SHP77 (cell line): ENCODE results near the gene XKRX.
A peak's percentile ranks its signal among the peaks of the same experiment; 100 is the strongest.

Experiments used
- DNase-seq, 2 experiments: peaks; one replicate each; lab custom pipeline; 2025; lab: John Stamatoyannopoulos, UW

Gene XKRX

DNA sequence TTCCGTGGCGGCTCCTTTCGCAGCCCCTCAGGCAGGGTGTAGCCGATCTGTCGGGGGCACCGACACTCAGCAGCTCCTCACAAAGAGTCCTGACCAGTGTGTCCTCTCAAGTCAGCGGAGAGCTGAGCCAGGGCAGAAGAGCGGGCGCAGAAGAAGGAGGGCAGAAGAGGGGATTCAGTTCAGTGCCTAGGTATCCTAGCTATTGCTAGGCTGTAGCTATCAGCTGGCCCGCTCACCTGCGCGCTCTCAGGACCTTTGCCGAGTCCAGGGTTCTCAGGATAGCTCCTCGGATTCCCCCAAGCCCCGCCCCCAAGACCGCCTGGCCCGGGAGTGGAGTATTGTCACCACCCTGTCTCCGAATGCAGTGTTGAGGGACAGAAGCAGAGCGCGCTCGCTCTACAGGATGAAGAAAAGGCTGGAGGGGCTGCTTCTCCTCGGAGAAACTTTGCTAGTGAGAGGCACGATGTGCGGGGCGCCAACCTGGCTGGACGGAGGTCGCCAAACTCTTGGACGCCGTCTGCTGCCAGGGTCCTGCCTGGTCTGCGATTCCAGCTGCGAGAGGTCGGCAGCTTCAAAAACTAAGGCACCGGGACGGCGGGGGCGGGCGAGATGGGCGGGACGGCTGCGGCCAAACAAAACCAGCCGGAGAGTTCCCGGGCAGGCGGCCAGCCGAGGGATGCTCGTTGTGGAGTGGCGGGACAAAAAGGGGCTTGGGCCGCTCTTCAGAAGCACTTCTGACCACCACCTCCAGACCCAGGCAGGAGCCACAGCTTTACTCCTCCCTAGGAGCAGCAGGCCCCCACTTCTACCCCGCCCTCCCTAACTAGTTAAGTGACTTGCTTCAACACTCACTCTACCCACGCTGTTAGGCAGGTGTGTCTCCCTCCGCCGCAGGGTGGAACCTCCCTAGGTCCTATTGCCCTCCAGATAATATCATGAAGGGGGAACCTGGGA is at the start of gene XKRX:
XKRX (minus strand) TSS at position 258 of the 954 bp plus-strand sequence. CDS start 613 bp downstream, outside the sequence.
- DNase-seq, result peak; percentile 0 to 28

- no peak for DNase-seq
These were observed 47.5 kb upstream of the XKRX start for GRCh38 chrX:100976211-100976610.

GRCh38 chrX:100975212-100975611 is 46.5 kb upstream of the XKRX start:
- no peak for DNase-seq

DNA sequence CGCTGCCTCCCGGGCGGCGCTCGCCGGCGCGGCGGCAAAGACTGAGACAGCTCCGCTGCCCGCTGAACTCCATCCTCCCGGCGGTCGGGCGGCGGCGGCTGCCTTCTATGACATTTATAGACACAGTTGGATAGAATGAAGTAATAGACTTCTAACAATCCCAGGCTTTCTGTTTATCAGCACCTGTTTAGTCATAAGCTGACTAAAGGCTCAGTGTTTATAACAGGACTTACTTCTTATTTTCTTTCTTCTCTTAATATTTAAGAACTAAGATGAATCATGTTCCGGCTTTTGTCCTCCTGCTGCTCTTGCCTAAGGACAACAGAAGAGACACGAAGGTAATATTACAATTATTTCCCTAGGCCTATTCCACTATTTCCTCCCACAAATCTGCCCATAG is 44.7 kb upstream of the XKRX start:
- no peak for DNase-seq

GRCh38 chrX:100969936-100970335 is 41.2 kb upstream of the XKRX start:
- DNase-seq, result no peak

- no peak for DNase-seq
These were observed 40.7 kb upstream of the XKRX start, which contains the start of gene ARL13A for GRCh38 chrX:100969408-100969807. ARL13A (plus strand) TSS chrX:100969708; CDS start chrX:100973690, 3,982 bp downstream.

DNA sequence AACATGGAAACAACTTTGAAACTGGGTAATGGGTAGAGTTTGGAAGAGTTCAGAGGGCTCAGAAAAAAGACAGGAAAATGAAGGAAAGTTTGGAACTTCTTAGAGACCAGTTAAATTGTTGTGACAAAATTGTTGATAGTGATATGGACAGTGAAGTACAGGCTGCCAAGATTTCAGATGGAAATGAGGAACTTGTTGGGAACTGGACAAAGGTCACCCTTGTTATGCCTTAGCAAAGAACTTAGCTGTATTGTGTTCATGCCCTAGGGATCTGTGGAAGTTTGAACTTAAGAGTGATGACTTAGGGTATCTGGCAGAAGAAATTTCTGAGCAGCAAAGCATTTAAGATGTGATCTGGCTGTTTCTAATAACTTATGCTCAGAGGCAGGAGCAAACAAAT is 35.6 kb upstream of the XKRX start:
- no peak for DNase-seq

GRCh38 chrX:100962811-100963210 is 34.1 kb upstream of the XKRX start:
- no peak for DNase-seq

DNA sequence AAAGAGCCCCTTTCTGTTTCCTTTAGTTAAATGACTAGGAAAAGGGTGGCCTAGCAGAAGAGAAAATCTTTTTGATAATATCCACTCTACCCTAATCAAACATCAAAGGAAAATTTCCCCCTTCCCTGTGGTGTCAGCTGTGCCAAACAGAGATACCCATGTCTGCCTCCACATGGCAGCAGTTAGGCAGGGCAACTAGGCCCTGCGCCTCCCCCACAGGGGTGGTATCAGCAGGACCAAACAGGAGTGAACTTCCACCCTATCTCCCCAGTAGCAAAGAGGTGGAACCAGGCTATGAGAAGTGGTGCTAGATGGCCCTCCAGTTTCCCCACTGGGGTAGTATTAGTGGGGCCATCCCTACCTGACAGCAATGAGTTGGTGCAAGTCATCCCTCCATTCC is 19.8 kb upstream of the XKRX start:
- DNase-seq, result no peak

GRCh38 chrX:100946299-100946927 is 17.7 kb upstream of the XKRX start:
- DNase-seq, result no peak

DNA sequence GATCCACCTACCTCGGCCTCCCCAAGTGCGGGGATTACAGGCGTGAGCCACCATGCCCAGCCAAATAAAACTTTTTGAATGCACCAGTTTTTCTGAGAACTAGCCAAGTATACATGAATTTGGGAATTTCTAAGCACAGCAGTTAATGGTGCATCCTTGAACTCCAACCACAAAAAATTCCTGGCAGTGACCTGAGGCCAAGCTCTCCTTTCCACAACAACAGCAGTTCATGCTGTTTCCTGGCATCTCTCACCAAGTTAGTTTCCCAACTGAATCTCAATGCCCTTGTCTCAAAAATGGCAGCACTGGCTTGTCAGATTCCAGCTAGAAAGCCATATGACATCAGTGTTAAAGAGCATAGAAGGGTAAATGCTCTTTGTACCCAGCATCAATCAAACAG is 15.9 kb upstream of the XKRX start:
- no peak for DNase-seq

- DNase-seq, result no peak
These were observed 10.6 kb upstream of the XKRX start for GRCh38 chrX:100939333-100939732.

GRCh38 chrX:100935767-100936166 is 7.0 kb upstream of the XKRX start:
- no peak for DNase-seq

DNA sequence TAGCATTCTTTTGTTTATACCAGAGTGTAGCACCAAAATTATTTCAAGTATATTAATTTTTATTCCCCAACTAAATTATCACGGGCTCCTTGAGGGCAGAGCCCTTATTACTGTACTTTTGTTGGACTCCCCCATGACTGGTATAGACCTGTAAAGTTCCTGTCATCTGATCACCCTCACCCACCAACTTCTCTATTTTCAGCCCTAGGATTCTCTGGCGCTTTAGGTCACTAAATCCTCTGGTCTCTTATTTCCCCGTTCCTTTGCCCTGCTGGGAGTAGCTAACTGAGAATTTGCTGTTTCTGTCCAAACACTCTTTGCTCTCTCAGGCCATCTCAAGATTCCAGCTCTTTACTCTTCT is 3.2 kb upstream of the XKRX start:
- DNase-seq, result no peak

DNA sequence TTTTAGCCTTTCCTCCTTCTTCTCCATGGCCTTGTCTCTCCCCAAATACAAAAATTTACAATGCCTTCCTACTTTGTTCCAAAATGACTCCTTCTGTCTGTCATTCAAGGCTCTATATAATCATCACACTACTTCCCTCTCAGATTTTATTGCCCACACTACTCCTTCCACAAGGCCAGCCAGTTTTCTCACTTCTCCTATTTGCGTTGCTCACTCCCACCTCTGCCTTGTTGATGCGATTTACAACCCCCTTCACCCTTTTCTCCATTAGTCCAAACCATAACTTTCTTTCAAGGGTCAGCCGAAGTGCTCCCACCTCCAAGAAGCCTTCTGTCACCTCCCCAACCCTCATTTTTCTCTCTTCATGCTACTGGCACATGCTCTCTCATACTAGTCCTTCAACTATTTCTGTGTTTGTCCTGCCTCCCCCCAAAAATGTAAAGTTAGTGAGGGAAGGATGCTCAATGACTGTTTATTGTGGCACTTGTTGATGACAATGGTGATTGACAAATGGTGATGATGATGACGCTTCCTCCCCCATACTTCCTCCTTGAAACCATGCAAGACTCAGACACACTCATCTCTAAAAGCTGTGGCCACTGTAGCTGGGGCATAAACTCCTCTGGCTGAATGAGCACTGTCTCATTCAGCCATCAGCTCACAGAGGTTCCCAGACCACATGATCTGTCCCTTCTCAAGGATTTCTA is 2.7 kb upstream of the XKRX start:
- no peak for DNase-seq

GRCh38 chrX:100926453-100926852 is 2.3 kb downstream of the XKRX start:
- DNase-seq, result no peak

DNA sequence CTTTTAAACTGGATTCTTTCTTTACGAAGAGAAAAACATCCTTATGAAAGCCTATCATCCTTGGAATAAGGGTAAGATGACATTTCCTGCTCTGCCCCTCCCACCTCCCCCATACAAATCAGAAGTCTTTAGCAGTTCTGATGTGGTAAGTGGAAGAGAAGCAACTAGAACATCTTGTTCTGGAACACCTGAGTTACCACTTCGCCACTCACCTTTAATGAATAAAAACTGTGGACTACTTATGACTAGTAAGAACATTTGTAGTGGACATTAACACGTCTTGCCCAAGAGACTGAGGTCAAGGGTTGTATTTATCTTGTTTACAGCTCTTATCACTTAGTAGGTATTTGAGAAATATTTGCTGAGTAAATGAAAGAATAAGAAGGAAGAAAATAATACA is 4.3 kb downstream of the XKRX start:
- DNase-seq, result no peak

- no peak for DNase-seq
These were observed 13.2 kb downstream of the XKRX start for GRCh38 chrX:100915562-100915961.

DNA sequence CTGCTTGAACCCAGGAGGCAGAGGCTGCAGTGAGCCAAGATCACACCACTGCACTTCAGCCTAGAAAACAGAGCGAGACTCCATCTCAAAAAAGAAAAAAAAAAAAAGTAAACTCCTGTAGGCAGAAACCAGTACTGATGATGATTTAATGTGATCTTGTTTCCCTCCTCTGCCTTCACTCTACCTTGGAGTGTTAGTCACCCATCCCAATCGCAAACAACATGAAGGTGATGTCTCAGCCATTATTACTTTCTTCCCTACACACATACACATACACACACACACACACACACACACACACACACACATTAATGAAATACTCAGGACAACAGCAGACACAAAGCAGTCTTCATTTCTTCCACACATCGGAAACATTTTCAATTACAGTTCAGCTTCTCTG is 15.6 kb downstream of the XKRX start:
- DNase-seq, result no peak

DNA sequence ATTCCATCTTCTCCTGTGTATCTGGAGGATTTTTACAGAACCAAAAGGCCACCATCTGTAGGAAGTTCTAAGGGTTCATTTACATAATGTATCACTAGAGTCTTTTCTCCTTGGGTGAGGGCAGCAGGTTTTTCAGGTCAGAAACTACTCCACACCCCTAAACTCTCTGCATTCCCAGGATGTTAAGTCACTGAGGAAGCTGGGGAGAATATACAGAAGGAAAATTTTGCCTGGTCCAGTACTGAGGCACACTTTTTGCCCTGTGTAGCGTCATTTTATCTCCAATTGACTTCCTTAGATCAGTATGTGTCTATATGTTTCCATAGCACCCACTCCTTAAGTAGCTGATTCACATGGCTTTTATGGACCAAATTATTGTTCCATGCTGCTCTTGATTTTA is 17.0 kb downstream of the XKRX start:
- DNase-seq, result no peak

DNA sequence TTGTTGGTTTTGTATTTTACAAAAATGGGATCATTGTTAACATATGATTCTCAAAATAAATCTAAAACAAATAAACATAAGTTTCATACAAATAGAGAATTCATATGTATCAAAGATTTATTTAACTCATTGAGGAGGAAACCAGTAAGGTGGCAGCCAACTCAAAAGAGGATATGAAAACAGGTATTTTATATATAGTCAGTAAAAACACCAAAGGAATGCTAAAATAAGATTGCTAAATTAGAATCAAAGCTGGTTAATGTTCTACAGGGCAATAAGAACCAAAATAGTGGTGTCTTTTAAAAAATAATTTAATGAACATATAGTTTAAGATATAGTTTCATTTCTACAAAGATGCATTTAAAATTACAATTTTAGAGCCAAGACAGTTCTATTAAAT is 23.1 kb downstream of the XKRX start:
- no peak for DNase-seq

- DNase-seq, result no peak
These were observed 24.3 kb downstream of the XKRX start for GRCh38 chrX:100904433-100904832.
